Measurements from ENCODE around the gene KLF13.

KLF13 gene

DNA sequence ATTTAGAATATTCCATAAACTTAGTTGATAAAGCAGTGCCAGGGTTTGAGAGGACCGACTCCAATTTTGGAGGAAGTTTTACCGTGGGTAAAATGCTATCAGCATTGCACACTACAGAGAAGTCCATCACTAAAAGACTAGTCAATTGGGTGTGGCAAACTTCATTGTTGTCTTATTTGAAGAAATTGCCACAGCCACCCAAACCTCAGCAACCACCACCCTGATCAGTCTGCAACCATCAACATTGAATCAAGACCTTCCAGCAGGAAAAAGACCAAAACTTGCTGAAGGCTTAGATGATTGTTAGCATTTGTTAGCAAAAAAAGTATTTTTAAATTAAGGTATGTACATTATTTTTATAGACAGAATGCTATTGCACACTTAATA is 60.5 kb downstream of the KLF13 start:
- no peak overlapping the region for H3K4me3 ChIP-seq (ENCODE audit: low read length)
- no peak for DNase-seq (ENCODE audit: low read depth)
- TF ChIP-seq, protein P1, sequence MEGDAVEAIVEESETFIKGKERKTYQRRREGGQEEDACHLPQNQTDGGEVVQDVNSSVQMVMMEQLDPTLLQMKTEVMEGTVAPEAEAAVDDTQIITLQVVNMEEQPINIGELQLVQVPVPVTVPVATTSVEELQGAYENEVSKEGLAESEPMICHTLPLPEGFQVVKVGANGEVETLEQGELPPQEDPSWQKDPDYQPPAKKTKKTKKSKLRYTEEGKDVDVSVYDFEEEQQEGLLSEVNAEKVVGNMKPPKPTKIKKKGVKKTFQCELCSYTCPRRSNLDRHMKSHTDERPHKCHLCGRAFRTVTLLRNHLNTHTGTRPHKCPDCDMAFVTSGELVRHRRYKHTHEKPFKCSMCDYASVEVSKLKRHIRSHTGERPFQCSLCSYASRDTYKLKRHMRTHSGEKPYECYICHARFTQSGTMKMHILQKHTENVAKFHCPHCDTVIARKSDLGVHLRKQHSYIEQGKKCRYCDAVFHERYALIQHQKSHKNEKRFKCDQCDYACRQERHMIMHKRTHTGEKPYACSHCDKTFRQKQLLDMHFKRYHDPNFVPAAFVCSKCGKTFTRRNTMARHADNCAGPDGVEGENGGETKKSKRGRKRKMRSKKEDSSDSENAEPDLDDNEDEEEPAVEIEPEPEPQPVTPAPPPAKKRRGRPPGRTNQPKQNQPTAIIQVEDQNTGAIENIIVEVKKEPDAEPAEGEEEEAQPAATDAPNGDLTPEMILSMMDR (conservative IDR thresholded peaks at IDR 0.05; ENCODE audit: low read depth, low read length) = no peak

DNA sequence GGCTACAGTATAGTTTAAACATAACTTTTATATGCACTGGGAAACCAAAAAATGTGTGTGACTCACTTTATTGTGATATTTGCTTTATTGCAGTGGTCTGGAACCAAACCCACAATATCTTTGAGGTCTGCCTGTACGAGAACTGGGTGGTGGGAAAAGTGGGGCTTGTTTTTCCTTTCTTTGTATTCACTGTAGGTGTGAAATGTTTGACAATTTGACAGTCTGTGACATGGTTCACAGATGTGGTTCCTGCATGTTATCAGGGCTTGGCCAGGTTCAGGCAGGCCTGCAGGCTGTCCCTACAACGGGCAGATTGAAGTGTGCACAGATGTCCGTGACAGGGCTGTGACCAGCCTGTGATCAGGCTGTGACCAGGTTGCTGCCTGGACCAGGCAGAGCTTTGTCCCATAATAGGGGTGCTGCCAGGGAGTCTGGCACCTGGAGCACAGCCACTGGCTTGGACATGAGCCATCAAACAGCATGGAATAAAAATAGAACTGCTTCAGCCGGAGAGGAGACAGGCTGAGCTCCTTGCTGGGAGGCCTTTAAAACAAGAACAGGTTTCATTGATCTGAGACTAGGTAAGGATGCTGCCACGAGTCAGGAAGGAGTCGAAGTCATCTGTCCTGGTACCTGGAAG is 61.0 kb downstream of the KLF13 start:
- H3K4me3 ChIP-seq (ENCODE audit: low read length) = no peak overlapping the region
- DNase-seq (ENCODE audit: low read depth) = no peak

DNA sequence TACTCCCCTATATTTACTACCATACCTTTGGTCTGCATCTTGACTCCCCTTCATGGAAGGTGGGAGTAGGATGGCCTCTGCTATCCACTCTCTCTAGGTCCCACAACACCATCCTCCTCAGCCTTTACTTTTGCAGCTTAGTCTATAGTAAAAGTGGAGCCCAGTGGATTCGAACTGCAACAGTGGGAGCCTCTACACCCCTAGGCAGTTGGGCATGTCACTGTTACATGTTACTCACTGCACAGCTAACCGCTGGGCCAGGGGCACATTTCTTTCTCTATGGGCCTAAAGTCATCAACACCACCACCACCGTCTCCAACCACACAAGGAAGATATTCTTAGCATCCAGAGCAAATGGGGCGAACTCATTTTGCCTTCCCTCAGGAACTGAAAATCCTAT is 62.9 kb downstream of the KLF13 start:
- no peak for DNase-seq (ENCODE audit: low read depth)
- no peak overlapping the region for H3K4me3 ChIP-seq (ENCODE audit: low read length)
- TF ChIP-seq, protein P1 (conservative IDR thresholded peaks at IDR 0.05; ENCODE audit: low read depth, low read length) = no peak

More for the DNA sequence above, 61.0 kb downstream of the KLF13 start:
- TF ChIP-seq, protein P1 (conservative IDR thresholded peaks at IDR 0.05; ENCODE audit: low read depth, low read length) = no peak

DNA sequence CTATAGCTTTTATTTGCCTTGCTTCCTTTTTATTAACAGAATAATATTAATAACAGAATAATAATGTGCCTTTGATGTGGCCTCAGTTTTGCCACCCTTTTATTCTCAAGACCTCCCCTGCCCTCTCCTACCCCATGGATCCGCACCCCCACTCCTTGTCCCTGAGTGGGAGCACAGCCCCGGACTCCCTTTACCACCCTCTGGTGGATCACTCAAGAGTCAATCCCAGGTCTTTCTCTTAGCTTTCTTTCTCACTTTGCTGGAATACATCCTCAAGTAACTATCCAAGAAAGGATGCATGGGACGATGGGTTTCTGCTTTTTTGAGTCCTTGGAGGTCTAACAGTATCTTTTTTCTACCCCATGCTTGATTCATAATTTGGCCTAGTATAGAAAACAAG is 63.4 kb downstream of the KLF13 start:
- no peak overlapping the region for H3K4me3 ChIP-seq (ENCODE audit: low read length)
- no peak for DNase-seq (ENCODE audit: low read depth)
- TF ChIP-seq, protein P1 (conservative IDR thresholded peaks at IDR 0.05; ENCODE audit: low read depth, low read length) = no peak

DNA sequence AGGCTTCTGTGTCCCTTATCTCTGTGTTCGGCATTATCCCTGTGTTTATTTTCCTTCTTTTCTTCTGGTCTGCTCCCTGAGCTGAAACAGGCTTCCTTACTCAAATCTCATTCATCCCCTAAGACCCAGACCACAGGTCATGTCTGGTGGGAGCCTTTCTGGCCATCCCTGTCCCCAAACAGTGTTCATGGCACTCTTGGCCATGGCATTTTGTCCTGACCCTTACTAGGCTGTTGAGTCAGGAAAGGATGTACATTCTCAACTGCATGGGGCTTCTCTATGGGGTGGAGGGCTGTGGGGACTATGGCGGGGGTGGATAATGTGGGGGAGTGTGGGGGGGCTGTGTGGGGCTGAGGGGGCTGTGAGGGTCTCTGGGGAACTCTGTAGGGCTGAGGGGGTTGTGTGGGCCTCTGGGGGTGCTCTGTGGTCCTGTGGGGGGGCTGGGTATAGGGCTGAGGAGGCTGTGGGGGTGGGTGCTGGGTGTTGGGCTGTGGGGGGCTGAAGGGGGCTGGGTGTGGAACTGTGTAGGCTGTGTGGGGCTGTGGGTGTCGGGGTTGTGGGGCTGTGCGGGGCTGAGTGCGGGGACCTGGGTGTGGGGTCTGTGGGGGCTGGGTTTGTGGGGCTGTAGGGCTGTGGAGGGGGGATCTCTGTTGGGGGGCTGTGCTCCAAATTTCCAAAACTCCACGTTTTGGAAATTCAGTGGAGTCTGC is 64.3 kb downstream of the KLF13 start:
- DNase-seq (ENCODE audit: low read depth) = no peak
- H3K4me3 ChIP-seq (ENCODE audit: low read length) = no peak overlapping the region
- TF ChIP-seq, protein P1 (conservative IDR thresholded peaks at IDR 0.05; ENCODE audit: low read depth, low read length) = no peak

DNA sequence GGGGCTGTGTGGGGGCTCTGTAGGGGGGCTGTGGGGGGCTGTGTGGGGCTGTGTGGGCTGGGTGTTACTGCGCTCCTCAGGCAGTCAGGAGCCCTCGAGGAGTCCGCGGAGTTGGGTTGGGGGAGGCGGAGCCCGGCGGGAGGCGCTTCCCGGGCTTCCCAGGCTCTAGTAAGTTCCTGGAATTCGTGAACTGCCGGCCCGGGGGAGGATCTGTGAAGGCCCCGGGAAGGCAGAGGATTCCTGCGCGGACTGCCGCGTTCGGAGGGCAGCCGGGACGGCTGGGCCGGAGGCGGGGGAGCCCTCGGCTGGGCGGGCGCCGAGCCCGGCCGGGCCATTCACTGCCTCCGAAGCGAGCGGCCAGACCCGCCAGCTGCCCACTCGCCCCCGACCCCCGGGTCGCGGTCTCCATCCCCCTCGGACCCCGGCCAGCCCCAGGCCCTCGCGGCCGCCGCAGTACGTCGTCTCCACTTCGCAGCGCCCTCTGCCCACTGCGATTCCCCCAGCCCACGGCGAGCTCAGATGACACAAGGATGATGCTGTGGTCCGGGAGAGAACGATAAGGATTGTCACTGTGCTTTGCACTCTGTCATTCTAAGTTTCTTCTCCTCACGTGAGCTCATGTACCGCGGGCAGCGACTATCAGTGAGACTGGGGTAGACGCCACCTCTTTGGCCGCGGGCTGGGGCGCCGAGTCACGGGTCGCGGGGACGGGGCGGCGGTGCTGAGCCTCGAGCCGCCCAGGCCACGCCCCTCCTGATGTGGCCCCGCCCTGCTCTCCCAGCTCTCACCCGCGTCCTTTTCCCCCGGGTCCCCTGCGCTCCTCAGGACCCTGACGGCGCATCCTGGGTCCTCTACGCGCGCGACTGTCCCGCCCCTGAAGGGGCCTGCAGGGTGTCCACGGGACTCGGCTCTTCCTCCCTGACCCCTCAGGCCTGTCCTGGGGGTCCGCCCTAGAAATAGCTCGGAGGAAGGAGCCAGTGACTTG is 65.3 kb downstream of the KLF13 start:
- H3K4me3 ChIP-seq (ENCODE audit: low read length) = peak overlapping the region; percentile 60
- no peak for DNase-seq (ENCODE audit: low read depth)
- TF ChIP-seq, protein P1 (conservative IDR thresholded peaks at IDR 0.05; ENCODE audit: low read depth, low read length) = no peak
